Astrocyte of the cerebellum (primary cell): ENCODE data around the gene DMRTA2.

Source experiments
- DNase-seq: peaks from one replicate; pipeline ENCODE4 v3.0.0-alpha.2; 2011; ENCODE audit warnings: low read depth
- H3K4me3 ChIP-seq: 2 replicates; pipeline ENCODE4 v1.5.1; 2011; ENCODE audit warnings: mild to moderate bottlenecking, low read depth, low read length, moderate library complexity
- in situ Hi-C: cut with HindIII; loops from 2 replicates; pipeline ENCODE4 v1.10.0; 2017; ENCODE audit warnings: low sequenced_read_pairs
- TF ChIP-seq, protein P1 (sequence below): IDR thresholded peaks from 2 replicates; pipeline ENCODE4 v1.5.1; 2012; ENCODE audit warnings: low read length, low read depth, moderate library complexity, mild to moderate bottlenecking; ENCODE audit errors: missing control alignments

The DMRTA2 gene

DNA sequence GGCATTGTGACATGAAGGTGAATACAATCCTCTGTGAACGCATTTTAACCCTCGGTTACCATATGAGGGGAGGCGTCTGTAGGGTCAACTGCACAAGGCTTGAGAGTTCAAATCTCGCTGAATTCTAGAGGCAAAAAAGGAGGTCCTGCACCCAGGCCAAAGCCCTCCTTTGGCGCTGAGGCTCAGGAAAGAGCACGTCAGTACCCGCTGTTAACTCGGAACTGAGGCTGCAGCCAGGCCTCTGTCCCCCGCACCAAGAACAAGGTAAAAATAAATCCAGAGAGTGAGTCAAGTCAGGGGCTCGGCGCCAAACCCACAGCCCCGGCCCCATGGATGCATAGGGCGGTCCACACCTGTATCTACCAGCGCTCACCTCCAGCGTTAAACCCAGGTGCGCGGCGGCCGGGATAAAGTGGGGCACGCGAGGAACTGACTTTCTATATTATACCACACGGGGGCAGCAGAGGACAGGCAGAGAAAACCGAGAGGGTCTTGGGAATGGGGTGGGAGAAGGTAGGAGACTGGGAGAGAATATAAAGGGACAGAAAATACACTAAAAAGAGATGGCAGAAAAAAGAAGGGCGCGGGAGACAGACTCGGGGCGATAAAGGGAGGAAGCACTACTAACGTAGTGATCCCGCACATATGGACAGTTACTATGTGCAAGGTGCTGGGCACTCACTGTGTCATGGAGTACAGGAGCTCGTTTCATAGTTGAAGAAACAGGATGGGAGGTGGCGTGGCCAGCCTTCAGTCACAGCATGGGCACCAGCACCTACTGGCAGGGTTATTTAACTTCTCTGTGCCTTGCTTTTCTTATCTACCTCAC, 54.9 kb downstream of the DMRTA2 start:
- DNase-seq = peak; percentile 2
- TF ChIP-seq, protein P1, sequence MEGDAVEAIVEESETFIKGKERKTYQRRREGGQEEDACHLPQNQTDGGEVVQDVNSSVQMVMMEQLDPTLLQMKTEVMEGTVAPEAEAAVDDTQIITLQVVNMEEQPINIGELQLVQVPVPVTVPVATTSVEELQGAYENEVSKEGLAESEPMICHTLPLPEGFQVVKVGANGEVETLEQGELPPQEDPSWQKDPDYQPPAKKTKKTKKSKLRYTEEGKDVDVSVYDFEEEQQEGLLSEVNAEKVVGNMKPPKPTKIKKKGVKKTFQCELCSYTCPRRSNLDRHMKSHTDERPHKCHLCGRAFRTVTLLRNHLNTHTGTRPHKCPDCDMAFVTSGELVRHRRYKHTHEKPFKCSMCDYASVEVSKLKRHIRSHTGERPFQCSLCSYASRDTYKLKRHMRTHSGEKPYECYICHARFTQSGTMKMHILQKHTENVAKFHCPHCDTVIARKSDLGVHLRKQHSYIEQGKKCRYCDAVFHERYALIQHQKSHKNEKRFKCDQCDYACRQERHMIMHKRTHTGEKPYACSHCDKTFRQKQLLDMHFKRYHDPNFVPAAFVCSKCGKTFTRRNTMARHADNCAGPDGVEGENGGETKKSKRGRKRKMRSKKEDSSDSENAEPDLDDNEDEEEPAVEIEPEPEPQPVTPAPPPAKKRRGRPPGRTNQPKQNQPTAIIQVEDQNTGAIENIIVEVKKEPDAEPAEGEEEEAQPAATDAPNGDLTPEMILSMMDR = peak; percentile 58
- no peak overlapping the region for H3K4me3 ChIP-seq
- in situ Hi-C loops = no loop called here
